HG03342 (cell line): ENCODE data around the gene PRUNE1.

Experiments used
- ATAC-seq: cut with Tn5 transposase; IDR thresholded peaks from one replicate; pipeline ENCODE4 v1.9.1; 2021; ENCODE audit warnings: mild to moderate bottlenecking, moderate library complexity; ENCODE audit not compliant: unreplicated experiment

PRUNE1 gene

GRCh38 chr1:151048645-151049032 is 40.4 kb downstream of the PRUNE1 start:
- no peak for ATAC-seq

- no peak for ATAC-seq
These were observed 41.2 kb downstream of the PRUNE1 start for GRCh38 chr1:151049458-151049857.

- no peak for ATAC-seq
These were observed 41.9 kb downstream of the PRUNE1 start for GRCh38 chr1:151050051-151050688.

- ATAC-seq: no peak
These were observed 43.2 kb downstream of the PRUNE1 start for GRCh38 chr1:151051356-151052009.

GRCh38 chr1:151054971-151055547 is 46.8 kb downstream of the PRUNE1 start:
- no peak for ATAC-seq

- no peak for ATAC-seq
These were observed 47.3 kb downstream of the PRUNE1 start for GRCh38 chr1:151055581-151055980.

- ATAC-seq: no peak
These were observed 47.9 kb downstream of the PRUNE1 start for GRCh38 chr1:151056149-151056548.

GRCh38 chr1:151058692-151059091 is 50.4 kb downstream of the PRUNE1 start:
- no peak for ATAC-seq

- ATAC-seq: peak; percentile 73
These were observed 51.1 kb downstream of the PRUNE1 start, which contains the start of gene CDC42SE1 for GRCh38 chr1:151059109-151060006. Gene CDC42SE1, minus strand, starts transcription at chr1:151059622. Its CDS starts 3,892 bp downstream, at chr1:151055730.

GRCh38 chr1:151060007-151060656 is 51.9 kb downstream of the PRUNE1 start, which contains the start of gene MLLT11:
Gene MLLT11, plus strand, starts transcription at chr1:151060397. Its CDS starts 6,828 bp downstream, at chr1:151067225.
- no peak for ATAC-seq

- ATAC-seq: no peak
These were observed 52.6 kb downstream of the PRUNE1 start for GRCh38 chr1:151060657-151061421.

- ATAC-seq: no peak
These were observed 53.5 kb downstream of the PRUNE1 start for GRCh38 chr1:151061704-151062103.

- ATAC-seq: no peak
These were observed 54.6 kb downstream of the PRUNE1 start for GRCh38 chr1:151062741-151063371.

GRCh38 chr1:151065089-151065645 is 56.9 kb downstream of the PRUNE1 start:
- ATAC-seq: no peak

- ATAC-seq: no peak
These were observed 58.9 kb downstream of the PRUNE1 start for GRCh38 chr1:151067185-151067584.

GRCh38 chr1:151069103-151069486 is 60.8 kb downstream of the PRUNE1 start:
- ATAC-seq: no peak

GRCh38 chr1:151070474-151071276 is 62.4 kb downstream of the PRUNE1 start, which contains the start of gene GABPB2:
Gene GABPB2, plus strand, starts transcription at chr1:151070761. Its CDS starts 17,429 bp downstream, at chr1:151088190.
- peak; percentile 77 for ATAC-seq

GRCh38 chr1:151072224-151072623 is 64.0 kb downstream of the PRUNE1 start:
- no peak for ATAC-seq
